A673 (cell line): ENCODE measurements around the gene TSPAN11.

Experiments
- EZH2 ChIP-seq: fragments of 200-600 bp; sonication (generic); IDR thresholded peaks from 2 replicates; pipeline ENCODE4 v1.6.1; 2017; ENCODE audit warnings: borderline replicate concordance, low read depth, mild to moderate bottlenecking, mixed read lengths, antibody characterized with exemption, low read length; ENCODE audit not compliant: poor library complexity, severe bottlenecking
- TF ChIP-seq, protein P1 (sequence below): fragments of 300-800, 200-600 bp; sonication (generic); conservative IDR thresholded peaks from 2 replicates; pipeline ENCODE4 v1.5.1; 2017; ENCODE audit warnings: low read depth, mild to moderate bottlenecking, antibody characterized with exemption, low read length, moderate library complexity, mixed read lengths

DNA sequence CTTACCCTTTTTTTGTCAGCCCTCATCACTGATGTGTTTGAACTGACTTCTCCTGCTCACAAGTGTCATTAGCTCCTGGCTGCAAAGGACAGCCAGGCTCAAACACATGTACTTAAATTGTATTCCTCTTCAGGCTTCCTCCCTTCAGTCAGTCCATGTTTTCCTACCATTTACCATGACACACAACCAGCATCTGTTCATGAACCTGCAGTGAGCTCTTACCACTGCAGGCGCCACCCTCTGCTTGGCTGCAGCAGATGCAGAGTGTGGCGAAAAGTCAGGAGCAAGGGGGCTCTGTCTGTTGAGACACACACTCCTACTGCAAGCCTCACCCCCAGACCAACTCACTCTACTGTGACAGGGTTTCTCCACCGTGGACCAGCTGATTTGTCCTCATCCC is 70.2 kb downstream of the TSPAN11 start:
- TF ChIP-seq, protein P1, sequence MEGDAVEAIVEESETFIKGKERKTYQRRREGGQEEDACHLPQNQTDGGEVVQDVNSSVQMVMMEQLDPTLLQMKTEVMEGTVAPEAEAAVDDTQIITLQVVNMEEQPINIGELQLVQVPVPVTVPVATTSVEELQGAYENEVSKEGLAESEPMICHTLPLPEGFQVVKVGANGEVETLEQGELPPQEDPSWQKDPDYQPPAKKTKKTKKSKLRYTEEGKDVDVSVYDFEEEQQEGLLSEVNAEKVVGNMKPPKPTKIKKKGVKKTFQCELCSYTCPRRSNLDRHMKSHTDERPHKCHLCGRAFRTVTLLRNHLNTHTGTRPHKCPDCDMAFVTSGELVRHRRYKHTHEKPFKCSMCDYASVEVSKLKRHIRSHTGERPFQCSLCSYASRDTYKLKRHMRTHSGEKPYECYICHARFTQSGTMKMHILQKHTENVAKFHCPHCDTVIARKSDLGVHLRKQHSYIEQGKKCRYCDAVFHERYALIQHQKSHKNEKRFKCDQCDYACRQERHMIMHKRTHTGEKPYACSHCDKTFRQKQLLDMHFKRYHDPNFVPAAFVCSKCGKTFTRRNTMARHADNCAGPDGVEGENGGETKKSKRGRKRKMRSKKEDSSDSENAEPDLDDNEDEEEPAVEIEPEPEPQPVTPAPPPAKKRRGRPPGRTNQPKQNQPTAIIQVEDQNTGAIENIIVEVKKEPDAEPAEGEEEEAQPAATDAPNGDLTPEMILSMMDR: no peak
- no peak for TF ChIP-seq EZH2
